HG03520 (cell line): ENCODE measurements around the gene FMO1.
"Not testable (repeated sequence)": the region's sequence is repeated elsewhere in the genome, so short reads cannot be mapped to it uniquely, and the experiment has no call there.

Experiments
- ATAC-seq: cut with Tn5 transposase; IDR thresholded peaks from one replicate; pipeline ENCODE4 v1.9.1; 2021; ENCODE audit warnings: mild to moderate bottlenecking, moderate library complexity; ENCODE audit not compliant: unreplicated experiment

The FMO1 gene

GRCh38 chr1:171231326-171231725 lies 17.0 kb upstream of the FMO1 start:
- ATAC-seq = no peak

- no peak for ATAC-seq
These were observed 15.1 kb upstream of the FMO1 start for GRCh38 chr1:171233183-171233582.

- not testable (repeated sequence) for ATAC-seq
These were observed 12.1 kb upstream of the FMO1 start for GRCh38 chr1:171236231-171236630.

GRCh38 chr1:171243878-171244277 lies 4.4 kb upstream of the FMO1 start:
- no peak for ATAC-seq

GRCh38 chr1:171245458-171246064 lies 2.7 kb upstream of the FMO1 start:
- peak; percentile 80 for ATAC-seq

GRCh38 chr1:171247501-171247900 lies 793 bp upstream of the FMO1 start:
- no peak for ATAC-seq

GRCh38 chr1:171248841-171249240 lies 547 bp downstream of the FMO1 start:
- no peak for ATAC-seq

GRCh38 chr1:171250263-171250662 lies 2.0 kb downstream of the FMO1 start:
- ATAC-seq = no peak

- peak; percentile 42 for ATAC-seq
These were observed 3.0 kb downstream of the FMO1 start for GRCh38 chr1:171251042-171251951.

- ATAC-seq = no peak
These were observed 3.6 kb downstream of the FMO1 start for GRCh38 chr1:171251952-171252300.

GRCh38 chr1:171252482-171252881 lies 4.2 kb downstream of the FMO1 start:
- ATAC-seq = peak; percentile 89

GRCh38 chr1:171254859-171255258 lies 6.6 kb downstream of the FMO1 start:
- no peak for ATAC-seq

- ATAC-seq = no peak
These were observed 8.8 kb downstream of the FMO1 start for GRCh38 chr1:171256940-171257606.

GRCh38 chr1:171257607-171258076 lies 9.3 kb downstream of the FMO1 start:
- ATAC-seq = no peak

- ATAC-seq = no peak
These were observed 10.1 kb downstream of the FMO1 start for GRCh38 chr1:171258429-171258828.

GRCh38 chr1:171258943-171259342 lies 10.6 kb downstream of the FMO1 start:
- no peak for ATAC-seq

- ATAC-seq = no peak
These were observed 13.0 kb downstream of the FMO1 start for GRCh38 chr1:171261336-171261735.

- no peak for ATAC-seq
These were observed 15.6 kb downstream of the FMO1 start for GRCh38 chr1:171263901-171264300.

- ATAC-seq = no peak
These were observed 17.4 kb downstream of the FMO1 start for GRCh38 chr1:171265686-171266085.

GRCh38 chr1:171266930-171267329 lies 18.6 kb downstream of the FMO1 start:
- ATAC-seq = no peak

- ATAC-seq = no peak
These were observed 19.1 kb downstream of the FMO1 start for GRCh38 chr1:171267391-171267790.

- ATAC-seq = no peak
These were observed 22.5 kb downstream of the FMO1 start for GRCh38 chr1:171270806-171271205.
